GM12878 (cell line): ENCODE measurements around the gene MSH3. TPM values are rescaled to one million over a fixed set of nuclear protein-coding genes. Genes with fewer than 3 reads are reported as not detected.

Experiments used
- ATAC-seq: fragments of 200-7000 bp; cut with Tn5 transposase; 3 replicates; pipeline ENCODE4 v1.9.1; 2020; ENCODE audit warnings: mild to moderate bottlenecking, moderate library complexity
- BruUV-seq: library from RNA; stranded (reverse); fragments of 400-500 nt; replicated peaks from 2 replicates; lab custom pipeline; 2021; lab: Mats Ljungman, UMichigan
- CTCF ChIA-PET: fragments of 300-600 bp; sonication (Branson Sonifier 250); formaldehyde crosslinking; extraction: SDS; loops from one replicate; lab custom pipeline; 2021; ENCODE audit warnings: inconsistent platforms; lab: Yijun Ruan, JAX
- POLR2A ChIA-PET: fragments of 350-600 bp; formaldehyde crosslinking; extraction: SDS; loops from one replicate; lab custom pipeline; 2021; ENCODE audit warnings: inconsistent platforms; lab: Charles Lee
- RAD21 ChIA-PET: fragments of 300-600 bp; sonication (Branson Sonifier 250); formaldehyde crosslinking; loops from one replicate; lab custom pipeline; 2023; ENCODE audit warnings: antibody characterized with exemption; ENCODE audit not compliant: unreplicated experiment; lab: Charles Lee
- SMC1A ChIA-PET: fragments of 300-600 bp; sonication (Branson Sonifier 250); formaldehyde crosslinking; loops from one replicate; lab custom pipeline; 2023; ENCODE audit not compliant: unreplicated experiment, uncharacterized antibody; lab: Charles Lee
- DNase-seq: peaks from one replicate; pipeline ENCODE4 v3.0.0-alpha.2; 2011; ENCODE audit warnings: low read depth, low spot score
- FAIRE-seq: peaks from 3 replicates; lab custom pipeline; 2011; peaks lifted over from hg19 to GRCh38; lab: Jason Lieb, UNC
- H2AFZ ChIP-seq: 2 replicates; pipeline ENCODE4 v1.6.0; 2011; ENCODE audit warnings: low read depth, low read length, control low read depth; ENCODE audit not compliant: control insufficient read depth
- H3K27ac ChIP-seq: 2 replicates; pipeline ENCODE4 v1.5.1; 2011; ENCODE audit warnings: control low read depth; ENCODE audit not compliant: control insufficient read depth, insufficient read depth
- H3K27me3 ChIP-seq, 2 experiments: replicated peaks in 1 of 2; 2 replicates each; pipeline versions ENCODE4 v1.6.0 to v1.6.1; 2011; ENCODE audit warnings: low read length in 1 of 2; ENCODE audit not compliant: control insufficient read depth in 2 of 2, insufficient read depth in 2 of 2
- H3K36me3 ChIP-seq, 2 experiments: 2 replicates each; pipeline ENCODE4 v1.5.1; 2011; ENCODE audit warnings: low read length in 1 of 2; ENCODE audit not compliant: control insufficient read depth in 2 of 2, insufficient read depth in 2 of 2
- H3K4me1 ChIP-seq: 2 replicates; pipeline ENCODE4 v1.6.1; 2011; ENCODE audit warnings: mild to moderate bottlenecking, low read length, moderate library complexity, mixed read lengths; ENCODE audit not compliant: control insufficient read depth, insufficient read depth
- H3K4me2 ChIP-seq: 2 replicates; pipeline ENCODE4 v1.6.0; 2011; ENCODE audit warnings: control low read depth; ENCODE audit not compliant: control insufficient read depth, insufficient read depth
- H3K4me3 ChIP-seq: fragments of 200-600 bp; sonication (generic); 2 replicates; pipeline ENCODE4 v1.5.1; 2016
- H3K79me2 ChIP-seq: 2 replicates; pipeline ENCODE4 v1.6.0; 2011; ENCODE audit warnings: low read length; ENCODE audit not compliant: control insufficient read depth, insufficient read depth
- H3K9ac ChIP-seq: 2 replicates; pipeline ENCODE4 v1.8.0; 2011; ENCODE audit warnings: low read length, control low read depth, mixed read lengths; ENCODE audit not compliant: control insufficient read depth, insufficient read depth
- H3K9me3 ChIP-seq: replicated peaks from 3 replicates; pipeline ENCODE4 v1.5.1; 2011; ENCODE audit warnings: mild to moderate bottlenecking, low read length; ENCODE audit not compliant: control insufficient read depth, insufficient read depth
- H4K20me1 ChIP-seq: 2 replicates; pipeline ENCODE4 v1.6.0; 2011; ENCODE audit not compliant: control insufficient read depth, insufficient read depth
- EGR1 ChIP-seq, 2 experiments: IDR thresholded peaks; 1 replicate in 1 of 2; 2 replicates in 1 of 2; pipeline ENCODE4 v1.6.1; 2011 to 2012; ENCODE audit warnings: low read depth in 2 of 2, low read length in 2 of 2, borderline replicate concordance in 1 of 2, mild to moderate bottlenecking in 1 of 2, moderate library complexity in 1 of 2
- ELK1 ChIP-seq: IDR thresholded peaks from 2 replicates; pipeline ENCODE4 v1.6.1; 2012; ENCODE audit warnings: low read depth, low read length, improper control_type of control experiment
- JUND ChIP-seq: IDR thresholded peaks from 2 replicates; pipeline ENCODE4 v1.6.1; 2012; ENCODE audit warnings: low read depth, mild to moderate bottlenecking, low read length, improper control_type of control experiment, moderate library complexity
- PKNOX1 ChIP-seq: fragments of 450-650 bp; IDR thresholded peaks from 2 replicates; pipeline ENCODE4 v1.6.1; 2016; ENCODE audit warnings: mild to moderate bottlenecking
- POLR2AphosphoS5 ChIP-seq: IDR thresholded peaks from 2 replicates; pipeline ENCODE4 v1.6.1; 2011; ENCODE audit warnings: mild to moderate bottlenecking, low read length, inconsistent platforms
- POU2F2 ChIP-seq: IDR thresholded peaks from 3 replicates; pipeline ENCODE4 v1.6.1; 2011; ENCODE audit warnings: low read depth, mild to moderate bottlenecking, low read length, borderline replicate concordance
- RCOR1 ChIP-seq: conservative IDR thresholded peaks from 2 replicates; pipeline ENCODE4 v1.6.1; 2012; ENCODE audit warnings: low read depth, low read length, improper control_type of control experiment
- SMARCA5 ChIP-seq: fragments of 450-650 bp; IDR thresholded peaks from 2 replicates; pipeline ENCODE4 v1.6.1; 2017; ENCODE audit warnings: mild to moderate bottlenecking
- SPI1 ChIP-seq: IDR thresholded peaks from 2 replicates; pipeline ENCODE4 v1.6.1; 2011; ENCODE audit warnings: low read depth, mild to moderate bottlenecking, low read length, moderate library complexity, borderline replicate concordance; ENCODE audit not compliant: insufficient read depth
- STAT1 ChIP-seq: fragments of 450-650 bp; conservative IDR thresholded peaks from 2 replicates; pipeline ENCODE4 v1.6.1; 2014; ENCODE audit warnings: antibody characterized with exemption, mild to moderate bottlenecking
- SUZ12 ChIP-seq: fragments of 200-600 bp; sonication (generic); IDR thresholded peaks from one replicate; pipeline ENCODE4 v1.6.1; 2018; ENCODE audit warnings: antibody characterized with exemption, mild to moderate bottlenecking; ENCODE audit not compliant: unreplicated experiment
- USF2 ChIP-seq: IDR thresholded peaks from 2 replicates; pipeline ENCODE4 v1.6.1; 2011; ENCODE audit warnings: low read depth, low read length, improper control_type of control experiment, borderline replicate concordance
- WRNIP1 ChIP-seq: IDR thresholded peaks from 2 replicates; pipeline ENCODE4 v1.6.1; 2011; ENCODE audit warnings: low read depth, low read length, improper control_type of control experiment, borderline replicate concordance
- ZBTB11 ChIP-seq: fragments of 450-650 bp; formaldehyde crosslinking; IDR thresholded peaks from 2 replicates; pipeline ENCODE4 v1.5.0; 2022; ENCODE audit warnings: mild to moderate bottlenecking, missing genetic modification characterization
- ZZZ3 ChIP-seq: IDR thresholded peaks from 2 replicates; pipeline ENCODE4 v1.6.1; 2011; ENCODE audit warnings: low read depth; ENCODE audit not compliant: control insufficient read depth, insufficient read length
- WGBS: methylation state at CpG from one replicate; pipeline ENCODE4 v1.1.6; 2016; ENCODE audit warnings: low lambda C conversion rate; ENCODE audit not compliant: insufficient replicate concordance, insufficient coverage; ENCODE audit errors: missing lambda C conversion rate; 5-methylcytosine and 5-hydroxymethylcytosine counted together
- in situ Hi-C: fragments of 300-500 bp; cut with MboI; formaldehyde crosslinking; loops from 9 replicates; pipeline ENCODE4 v1.14.3; 2018; ENCODE audit warnings: mixed read lengths
- intact Hi-C: fragments of 100-400 bp; cut with micrococcal nuclease; formaldehyde crosslinking; loops from one replicate; pipeline ENCODE4 v1.14.2; 2022; ENCODE audit not compliant: unreplicated experiment
- polyA plus RNA-seq, 11 experiments: library from polyadenylated mRNA; depleted of rRNA in 4 of 11; unstranded in 6 of 11; stranded (reverse) in 5 of 11; fragments of >200 nt; fragmentation: Nextera tagmentation in 4 of 11; fragmentation: Illumina TruSeq in 1 of 11; extraction: Ambion mirVana in 4 of 11; extraction: Trizol in 1 of 11; gene quantifications; 1 replicate in 1 of 11; 2 replicates in 10 of 11; pipeline versions ENCODE4 v1.2.1 to v1.2.3, GENCODE V29; 2011 to 2016; ENCODE audit warnings: inconsistent platforms in 2 of 11, missing spikeins in 2 of 11, low read depth in 1 of 11
- total RNA-seq, 4 experiments: library from RNA; depleted of rRNA in 3 of 4; stranded (reverse); fragments of >200 nt in 3 of 4; fragmentation: Illumina TruSeq in 1 of 4; extraction: Trizol in 1 of 4; gene quantifications; 2 replicates each; pipeline versions ENCODE4 v1.2.1 to v1.2.3, GENCODE V29; 2013 to 2021

Gene MSH3
- total and polyA plus RNA-seq, 10 of the 15 experiments (the other 5 are each of a cell fraction or from before 2014, with no cell fraction given), result 4.7 to 17.5 (median 12.2) TPM

GRCh38 chr5:80697100-80697499 lies 42.6 kb downstream of the MSH3 start:
- in situ Hi-C loops, result no loop called here
- CTCF ChIA-PET, result interaction anchor here (1.1 kb wide), 2 partner anchors 10 to 25 kb away, joined by 3 to 4 read pairs; no protein-coding TSS in a partner anchor
- 97% methylated on average over 3 of the region's 3 CpGs for WGBS

More at GRCh38 chr5:80697100-80697499, 42.6 kb downstream of the MSH3 start:
- Histone ChIP-seq H4K20me1 (no peaks in the 10 kb centered on the region), H3K4me1 (no peaks in the 10 kb centered on the region), H3K4me2 (no peak overlapping the region), H3K27me3 (no peaks in the 10 kb centered on the region), H3K9me3 (no peaks in the 10 kb centered on the region), H3K4me3 (no peak overlapping the region), H3K36me3 (peaks cover 0 to 7% of the 10 kb centered on the region in 2 experiments; a peak in 3 of 4 replicates), H2AFZ (no peak overlapping the region), H3K27ac (no peak overlapping the region), H3K9ac (no peak overlapping the region), H3K79me2 (no peaks in the 10 kb centered on the region)
- ATAC-seq (no peak), FAIRE-seq (no peak), DNase-seq (no peak)
- intact Hi-C loops, result no loop called here
- TF ChIP-seq RCOR1, result no peak
- no peak for TF ChIP-seq SPI1
- no peak for TF ChIP-seq POLR2AphosphoS5
- no peak for TF ChIP-seq EGR1 (IDR thresholded peaks at IDR 0.05; ENCODE audit: borderline replicate concordance in 1 of 2, low read depth in 2 of 2, low read length in 2 of 2)
- TF ChIP-seq SMARCA5, result no peak
- no peak for TF ChIP-seq JUND
- no peak for TF ChIP-seq ZZZ3
- TF ChIP-seq SUZ12, result no peak
- no peak for TF ChIP-seq PKNOX1
- no peak for TF ChIP-seq STAT1
- no peak for TF ChIP-seq WRNIP1
- no peak for TF ChIP-seq ZBTB11 (CRISPR knock-in tag)
- TF ChIP-seq USF2, result no peak
- TF ChIP-seq POU2F2, result no peak
- TF ChIP-seq ELK1, result no peak
- no TSS peak for BruUV-seq
- ChIA-PET POLR2A (no interaction called here), SMC1A (interaction anchor here (1.0 to 1.8 kb wide), 2 partner anchors 14 to 58 kb away, joined by 3 to 5 read pairs; no protein-coding TSS in a partner anchor), RAD21 (no interaction called here)
